Measurements from ENCODE around the gene RALGAPA1.
"Not testable (repeated sequence)": the region's sequence is repeated elsewhere in the genome, so short reads cannot be mapped to it uniquely, and the experiment has no call there.

The RALGAPA1 gene

GRCh38 chr14:35696119-35696518 lies 113.0 kb downstream of the RALGAPA1 start:
- no peak for DNase-seq

- DNase-seq: no peak
Observed at GRCh38 chr14:35695647-35696046, 113.4 kb downstream of the RALGAPA1 start.

- no peak for DNase-seq
Observed at GRCh38 chr14:35695072-35695471, 114.0 kb downstream of the RALGAPA1 start.

- DNase-seq: no peak
Observed at GRCh38 chr14:35689000-35689460, 120.1 kb downstream of the RALGAPA1 start.

GRCh38 chr14:35688126-35688826 lies 120.8 kb downstream of the RALGAPA1 start:
- no peak for DNase-seq

GRCh38 chr14:35687335-35687939 lies 121.7 kb downstream of the RALGAPA1 start:
- peak; percentile 57 for DNase-seq

GRCh38 chr14:35683688-35684087 lies 125.4 kb downstream of the RALGAPA1 start:
- DNase-seq: not testable (repeated sequence)

GRCh38 chr14:35682802-35683201 lies 126.3 kb downstream of the RALGAPA1 start:
- no peak for DNase-seq

- no peak for DNase-seq
Observed at GRCh38 chr14:35678403-35679028, 130.6 kb downstream of the RALGAPA1 start.

GRCh38 chr14:35669782-35670181 lies 139.3 kb downstream of the RALGAPA1 start:
- peak; percentile 14 for DNase-seq

GRCh38 chr14:35666429-35667043 lies 142.6 kb downstream of the RALGAPA1 start:
- no peak for DNase-seq

GRCh38 chr14:35661875-35662274 lies 147.2 kb downstream of the RALGAPA1 start:
- no peak for DNase-seq

GRCh38 chr14:35653045-35653444 lies 156.1 kb downstream of the RALGAPA1 start:
- DNase-seq: no peak

- DNase-seq: no peak
Observed at GRCh38 chr14:35643513-35643912, 165.6 kb downstream of the RALGAPA1 start.

- no peak for DNase-seq
Observed at GRCh38 chr14:35637851-35638250, 171.2 kb downstream of the RALGAPA1 start.

GRCh38 chr14:35637269-35637668 lies 171.8 kb downstream of the RALGAPA1 start:
- DNase-seq: no peak

- no peak for DNase-seq
Observed at GRCh38 chr14:35632676-35633075, 176.4 kb downstream of the RALGAPA1 start.

- no peak for DNase-seq
Observed at GRCh38 chr14:35632271-35632670, 176.8 kb downstream of the RALGAPA1 start.

- DNase-seq: no peak
Observed at GRCh38 chr14:35631071-35631805, 177.9 kb downstream of the RALGAPA1 start.

GRCh38 chr14:35628989-35629388 lies 180.1 kb downstream of the RALGAPA1 start:
- no peak for DNase-seq

GRCh38 chr14:35626947-35627346 lies 182.1 kb downstream of the RALGAPA1 start:
- not testable (repeated sequence) for DNase-seq

GRCh38 chr14:35621996-35622395 lies 187.1 kb downstream of the RALGAPA1 start:
- not testable (repeated sequence) for DNase-seq

GRCh38 chr14:35619998-35620397 lies 189.1 kb downstream of the RALGAPA1 start:
- DNase-seq: not testable (repeated sequence)

Data from NCI-H345 (cell line).